ENCODE results near the gene RANBP1.

RANBP1 gene

DNA sequence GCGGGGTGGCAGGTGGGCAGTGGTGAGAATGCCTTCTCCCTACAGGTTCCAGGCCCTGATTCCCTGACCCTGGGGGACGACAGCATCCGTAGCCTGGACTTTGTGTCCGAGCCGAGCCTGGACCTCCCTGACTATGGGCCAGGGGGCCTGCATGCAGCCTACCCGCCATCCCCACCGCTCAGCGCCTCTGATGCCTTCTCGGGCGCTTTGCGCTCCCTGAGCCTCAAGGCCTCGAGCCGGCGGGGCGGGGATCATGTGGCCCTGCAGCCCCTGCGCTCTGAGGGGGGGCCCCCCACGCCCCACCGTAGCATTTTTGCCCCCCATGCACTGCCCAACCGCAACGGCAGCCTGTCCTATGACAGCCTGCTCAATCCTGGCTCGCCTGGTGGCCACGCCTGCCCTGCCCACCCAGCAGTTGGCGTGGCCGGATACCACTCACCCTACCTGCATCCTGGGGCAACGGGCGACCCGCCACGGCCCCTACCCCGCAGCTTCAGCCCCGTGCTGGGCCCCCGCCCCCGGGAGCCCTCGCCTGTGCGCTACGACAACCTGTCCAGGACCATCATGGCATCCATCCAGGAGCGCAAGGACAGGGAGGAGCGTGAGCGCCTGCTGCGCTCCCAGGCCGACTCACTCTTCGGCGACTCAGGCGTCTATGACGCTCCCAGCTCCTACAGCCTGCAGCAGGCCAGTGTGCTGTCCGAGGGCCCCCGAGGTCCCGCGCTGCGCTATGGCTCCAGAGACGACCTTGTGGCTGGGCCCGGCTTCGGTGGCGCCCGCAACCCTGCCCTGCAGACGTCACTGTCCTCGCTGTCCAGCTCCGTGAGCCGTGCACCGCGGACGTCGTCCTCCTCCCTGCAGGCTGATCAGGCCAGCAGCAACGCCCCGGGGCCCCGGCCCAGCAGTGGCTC, 27.1 kb downstream of the RANBP1 start:
- Histone ChIP-seq H3K9me3 (ENCODE audit: insufficient read depth, low read depth, low read length) (no peaks in the 10 kb centered on the region), H3K27ac (ENCODE audit: low read depth, low read length) (no peak overlapping the region), H3K4me3 (ENCODE audit: low read length) (no peak overlapping the region), H3K4me1 (ENCODE audit: insufficient read depth, low read length) (no peaks in the 10 kb centered on the region), H3K36me3 (ENCODE audit: insufficient read depth, low read length) (peaks cover 4% of the 10 kb centered on the region; the same call in 1 of the 2 replicates), H3K27me3 (ENCODE audit: insufficient read depth, low read length) (no peaks in the 10 kb centered on the region), H3K9ac (ENCODE audit: low read depth, low read length) (no peak overlapping the region)
- WGBS, result 96% methylated on average over 65 of the region's 65 CpGs

- peaks cover 4% of the 10 kb centered on the region; the same call in 1 of the 2 replicates for H3K36me3 ChIP-seq (ENCODE audit: insufficient read depth, low read length)
- WGBS, result 94% methylated on average over 19 of the region's 19 CpGs
- no peaks in the 10 kb centered on the region for H3K4me1 ChIP-seq (ENCODE audit: insufficient read depth, low read length)
- no peak overlapping the region for H3K9ac ChIP-seq (ENCODE audit: low read depth, low read length)
- H3K27me3 ChIP-seq (ENCODE audit: insufficient read depth, low read length), result no peaks in the 10 kb centered on the region
- H3K4me3 ChIP-seq (ENCODE audit: low read length), result no peak overlapping the region
- no peak overlapping the region for H3K27ac ChIP-seq (ENCODE audit: low read depth, low read length)
- no peaks in the 10 kb centered on the region for H3K9me3 ChIP-seq (ENCODE audit: insufficient read depth, low read depth, low read length)
Observed at GRCh38 chr22:20143883-20144665, 28.2 kb downstream of the RANBP1 start.

GRCh38 chr22:20145206-20145831, 29.4 kb downstream of the RANBP1 start:
- Histone ChIP-seq H3K27ac (ENCODE audit: low read depth, low read length) (no peak overlapping the region), H3K27me3 (ENCODE audit: insufficient read depth, low read length) (no peaks in the 10 kb centered on the region), H3K36me3 (ENCODE audit: insufficient read depth, low read length) (0 out of 2 replicates have a peak, but pooled peaks cover 2% of the 10 kb centered on the region), H3K9me3 (ENCODE audit: insufficient read depth, low read depth, low read length) (no peaks in the 10 kb centered on the region), H3K9ac (ENCODE audit: low read depth, low read length) (no peak overlapping the region), H3K4me1 (ENCODE audit: insufficient read depth, low read length) (no peaks in the 10 kb centered on the region), H3K4me3 (ENCODE audit: low read length) (no peak overlapping the region)
- 95% methylated on average over 22 of the region's 22 CpGs for WGBS

GRCh38 chr22:20145832-20146223, 29.9 kb downstream of the RANBP1 start:
- H3K27me3 ChIP-seq (ENCODE audit: insufficient read depth, low read length), result no peaks in the 10 kb centered on the region
- H3K9ac ChIP-seq (ENCODE audit: low read depth, low read length), result no peak overlapping the region
- no peak overlapping the region for H3K4me3 ChIP-seq (ENCODE audit: low read length)
- H3K27ac ChIP-seq (ENCODE audit: low read depth, low read length), result no peak overlapping the region
- no peaks in the 10 kb centered on the region for H3K4me1 ChIP-seq (ENCODE audit: insufficient read depth, low read length)
- WGBS, result 93% methylated on average over 21 of the region's 21 CpGs
- H3K9me3 ChIP-seq (ENCODE audit: insufficient read depth, low read depth, low read length), result no peaks in the 10 kb centered on the region
- 0 out of 2 replicates have a peak, but pooled peaks cover 2% of the 10 kb centered on the region for H3K36me3 ChIP-seq (ENCODE audit: insufficient read depth, low read length)

- Histone ChIP-seq H3K9me3 (ENCODE audit: insufficient read depth, low read depth, low read length) (no peaks in the 10 kb centered on the region), H3K27me3 (ENCODE audit: insufficient read depth, low read length) (no peaks in the 10 kb centered on the region), H3K4me3 (ENCODE audit: low read length) (no peak overlapping the region), H3K9ac (ENCODE audit: low read depth, low read length) (no peak overlapping the region), H3K27ac (ENCODE audit: low read depth, low read length) (no peak overlapping the region), H3K36me3 (ENCODE audit: insufficient read depth, low read length) (0 out of 2 replicates have a peak, but pooled peaks cover 2% of the 10 kb centered on the region), H3K4me1 (ENCODE audit: insufficient read depth, low read length) (no peaks in the 10 kb centered on the region)
- 93% methylated on average over 22 of the region's 22 CpGs for WGBS
Observed at GRCh38 chr22:20146777-20147176, 30.9 kb downstream of the RANBP1 start.

- Histone ChIP-seq H3K27me3 (ENCODE audit: insufficient read depth, low read length) (no peaks in the 10 kb centered on the region), H3K4me3 (ENCODE audit: low read length) (no peak overlapping the region), H3K9me3 (ENCODE audit: insufficient read depth, low read depth, low read length) (no peaks in the 10 kb centered on the region), H3K27ac (ENCODE audit: low read depth, low read length) (no peak overlapping the region), H3K9ac (ENCODE audit: low read depth, low read length) (no peak overlapping the region), H3K4me1 (ENCODE audit: insufficient read depth, low read length) (no peaks in the 10 kb centered on the region), H3K36me3 (ENCODE audit: insufficient read depth, low read length) (0 out of 2 replicates have a peak, but pooled peaks cover 2% of the 10 kb centered on the region)
- 95% methylated on average over 12 of the region's 14 CpGs for WGBS
Observed at GRCh38 chr22:20147237-20147988, 31.5 kb downstream of the RANBP1 start.

DNA sequence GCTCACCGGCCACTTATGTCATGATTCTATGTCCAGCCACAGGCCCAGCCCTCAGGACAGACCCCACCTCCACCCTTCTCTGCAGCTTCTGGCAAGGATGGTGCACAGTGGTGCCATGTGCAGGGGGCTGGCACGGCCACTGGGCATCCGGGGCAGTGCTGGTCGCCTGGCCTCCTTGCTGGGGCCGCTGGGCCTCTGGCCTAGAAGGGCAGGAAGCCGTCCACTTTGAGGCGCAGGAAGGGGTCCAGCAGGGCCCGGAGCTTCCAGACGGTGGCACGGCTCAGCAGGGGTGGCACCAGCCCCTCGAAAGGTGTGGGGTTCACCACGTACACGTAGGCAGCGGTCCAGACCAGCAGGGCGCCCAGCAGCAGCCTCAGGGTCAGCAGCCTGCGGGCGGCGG, 32.5 kb downstream of the RANBP1 start:
- Histone ChIP-seq H3K27me3 (ENCODE audit: insufficient read depth, low read length) (no peaks in the 10 kb centered on the region), H3K4me1 (ENCODE audit: insufficient read depth, low read length) (no peaks in the 10 kb centered on the region), H3K36me3 (ENCODE audit: insufficient read depth, low read length) (0 out of 2 replicates have a peak, but pooled peaks cover 1% of the 10 kb centered on the region), H3K27ac (ENCODE audit: low read depth, low read length) (no peak overlapping the region), H3K9ac (ENCODE audit: low read depth, low read length) (no peak overlapping the region), H3K9me3 (ENCODE audit: insufficient read depth, low read depth, low read length) (no peaks in the 10 kb centered on the region), H3K4me3 (ENCODE audit: low read length) (no peak overlapping the region)
- WGBS, result 96% methylated on average over 18 of the region's 18 CpGs

DNA sequence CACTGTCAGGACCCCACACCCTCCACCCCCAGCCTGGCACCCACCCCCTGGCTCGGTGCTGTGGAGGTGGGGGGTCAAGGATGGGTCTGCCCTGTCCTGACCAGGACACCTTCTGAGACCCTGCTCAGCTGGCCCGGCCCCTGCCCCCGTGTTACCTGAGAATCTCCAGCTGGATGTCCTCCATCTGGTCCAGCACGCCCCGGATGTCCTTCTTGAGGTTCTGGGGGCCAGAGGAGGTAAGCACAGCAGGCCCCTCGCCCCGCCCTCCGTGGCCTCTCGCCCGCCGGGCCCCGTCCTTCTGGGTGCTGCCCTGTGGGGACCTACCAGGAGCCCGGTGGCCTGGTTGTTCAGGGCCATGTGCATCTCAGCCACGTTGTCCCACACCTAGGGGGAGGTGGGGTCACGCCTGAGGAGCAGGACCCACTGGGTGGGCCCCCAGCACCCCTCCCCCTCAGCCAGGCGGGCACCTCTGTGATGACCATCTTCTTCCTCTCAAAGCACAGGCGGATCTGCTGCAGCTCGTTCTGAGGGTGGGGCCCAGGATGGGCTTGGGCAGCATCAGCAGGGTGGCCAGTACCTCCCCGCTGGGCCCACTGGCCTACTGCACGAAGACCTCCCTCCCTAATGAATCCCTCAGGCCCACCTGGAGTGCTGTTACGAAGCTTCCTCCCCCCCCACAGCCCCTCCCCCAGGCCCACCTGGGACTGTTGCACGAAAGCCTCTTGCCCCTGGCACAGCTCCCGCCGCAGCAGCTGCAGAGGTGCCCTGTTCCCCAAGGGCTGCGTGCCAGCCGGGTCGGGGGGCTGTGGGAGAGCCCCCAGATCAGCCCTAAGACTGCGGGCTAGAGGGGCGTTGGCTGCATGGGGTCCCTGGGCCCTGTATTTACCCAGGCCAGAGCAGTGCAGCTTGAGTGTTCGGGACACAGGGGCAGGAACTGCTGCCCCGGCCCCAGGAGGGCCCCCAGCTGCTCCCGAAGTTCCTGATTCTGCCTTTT, 33.6 kb downstream of the RANBP1 start:
- H3K4me1 ChIP-seq (ENCODE audit: insufficient read depth, low read length), result 0 out of 2 replicates have a peak, but pooled peaks cover 5% of the 10 kb centered on the region
- H3K9ac ChIP-seq (ENCODE audit: low read depth, low read length), result no peak overlapping the region
- WGBS, result 90% methylated on average over 32 of the region's 32 CpGs

GRCh38 chr22:20150381-20151275, 34.7 kb downstream of the RANBP1 start, which contains the start of gene CCDC188:
Gene CCDC188 (minus strand): TSS chr22:20151055. CDS start chr22:20150986, 69 bp downstream.
- 0 out of 2 replicates have a peak, but pooled peaks cover 5% of the 10 kb centered on the region for H3K4me1 ChIP-seq (ENCODE audit: insufficient read depth, low read length)
- H3K9ac ChIP-seq (ENCODE audit: low read depth, low read length), result no peak within 1 kb of the TSS
- WGBS, result 88% methylated on average over 13 of the region's 14 CpGs

More for the DNA sequence above, 33.6 kb downstream of the RANBP1 start:
- no peak overlapping the region for H3K27ac ChIP-seq (ENCODE audit: low read depth, low read length)
- no peaks in the 10 kb centered on the region for H3K9me3 ChIP-seq (ENCODE audit: insufficient read depth, low read depth, low read length)
- H3K27me3 ChIP-seq (ENCODE audit: insufficient read depth, low read length), result no peaks in the 10 kb centered on the region
- no peak overlapping the region for H3K4me3 ChIP-seq (ENCODE audit: low read length)
- H3K36me3 ChIP-seq (ENCODE audit: insufficient read depth, low read length), result no peaks in the 10 kb centered on the region

More at GRCh38 chr22:20150381-20151275, 34.7 kb downstream of the RANBP1 start, which contains the start of gene CCDC188:
- no peak within 1 kb of the TSS for H3K27ac ChIP-seq (ENCODE audit: low read depth, low read length)
- H3K9me3 ChIP-seq (ENCODE audit: insufficient read depth, low read depth, low read length), result no peaks in the 10 kb centered on the region
- H3K4me3 ChIP-seq (ENCODE audit: low read length), result no peak within 1 kb of the TSS
- no peaks in the 10 kb centered on the region for H3K27me3 ChIP-seq (ENCODE audit: insufficient read depth, low read length)
- H3K36me3 ChIP-seq (ENCODE audit: insufficient read depth, low read length), result no peaks in the 10 kb centered on the region

Measured in HUES64 (cell line).